Mesothelial cell of epicardium (in vitro differentiated cells): Measurements from ENCODE around the gene TAF5L. TPM values are rescaled to one million over a fixed set of nuclear protein-coding genes. Genes with fewer than 3 reads are reported as not detected.

ENCODE experiments used
- DNase-seq, 2 experiments: peaks; one replicate each; pipeline ENCODE4 v3.0.0; 2021; ENCODE audit warnings: low spot score in 2 of 2; ENCODE audit not compliant: unreplicated experiment in 2 of 2
- H3K27ac Mint-ChIP-seq: 2 replicates; pipeline ENCODE4 v1.8.0; 2021; ENCODE audit warnings: mixed read lengths
- H3K27me3 Mint-ChIP-seq: 2 replicates; pipeline ENCODE4 v1.8.0; 2021; ENCODE audit warnings: low read depth, mixed read lengths
- H3K36me3 Mint-ChIP-seq: 2 replicates; pipeline ENCODE4 v1.8.0; 2021; ENCODE audit warnings: mixed read lengths
- H3K4me1 Mint-ChIP-seq: 2 replicates; pipeline ENCODE4 v1.8.0; 2021; ENCODE audit warnings: mixed read lengths
- H3K4me3 Mint-ChIP-seq: 2 replicates; pipeline ENCODE4 v1.8.0; 2021; ENCODE audit warnings: mild to moderate bottlenecking, moderate library complexity, mixed read lengths
- H3K9me3 Mint-ChIP-seq: 2 replicates; pipeline ENCODE4 v1.8.0; 2021; ENCODE audit warnings: mixed read lengths
- CTCF ChIP-seq: fragments of 200-600 bp; sonication (generic); IDR thresholded peaks from one replicate; pipeline ENCODE4 v1.5.0; 2021; ENCODE audit warnings: antibody characterized with exemption; ENCODE audit not compliant: unreplicated experiment
- total RNA-seq: library from RNA; stranded (reverse); gene quantifications from 3 replicates; pipeline ENCODE4 v1.2.1, GENCODE V29; 2021

Gene TAF5L
- total RNA-seq, 1 donor from 2014 or later, result 20.9 TPM

DNA sequence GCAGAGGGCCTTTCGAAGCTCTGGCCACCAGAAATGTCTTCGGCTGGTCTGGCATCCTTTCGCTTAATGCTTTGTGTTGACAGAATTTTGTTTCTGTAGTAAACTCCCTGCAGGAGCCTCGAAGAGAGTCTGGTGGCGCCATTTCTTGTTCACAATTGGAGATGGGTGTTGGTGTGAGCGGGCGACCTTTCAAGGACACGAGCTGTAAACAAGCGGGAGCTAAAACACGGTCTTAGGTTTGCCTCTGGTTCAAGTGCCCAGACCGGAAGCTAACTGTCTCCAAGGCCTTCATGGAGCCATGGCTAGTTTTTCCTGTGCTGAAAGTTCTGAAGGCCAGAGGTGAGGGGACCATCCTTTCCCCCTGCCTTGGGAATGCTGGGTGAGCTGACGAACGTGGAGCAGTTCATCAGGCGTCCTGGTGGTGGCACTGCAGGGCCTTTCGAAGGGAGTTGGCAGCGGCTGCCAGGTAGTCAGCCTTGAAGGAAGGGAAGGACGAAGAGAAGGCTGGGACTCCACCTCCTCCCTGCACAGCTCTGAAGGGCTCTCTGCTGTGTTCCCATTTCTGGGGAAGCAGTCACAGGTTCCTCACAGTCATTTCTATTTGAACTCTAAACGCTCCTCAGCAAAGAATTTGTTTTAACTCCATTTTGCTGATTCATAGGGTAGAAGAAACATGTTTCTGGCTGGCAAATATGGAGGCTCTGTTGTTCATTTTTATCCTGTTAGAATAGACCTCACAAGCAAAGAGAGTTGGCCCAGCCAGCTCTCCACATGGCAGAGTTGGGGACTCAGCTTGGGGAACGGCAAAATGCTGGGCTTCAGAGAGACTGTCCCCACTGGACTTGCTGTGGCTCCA lies 35.3 kb upstream of the TAF5L start:
- TF ChIP-seq CTCF, result peak; percentile 71
- Mint-ChIP-seq H3K4me1 (peaks cover 3% of the 10 kb centered on the region), H3K36me3 (peaks cover 10% of the 10 kb centered on the region), H3K9me3 (no peaks in the 10 kb centered on the region), H3K27me3 (no peaks in the 10 kb centered on the region), H3K27ac (no peak overlapping the region), H3K4me3 (no peak overlapping the region)
- DNase-seq, result peak; percentile 57 to 85

GRCh38 chr1:229657993-229658755 lies 32.3 kb upstream of the TAF5L start:
- TF ChIP-seq CTCF, result no peak
- Mint-ChIP-seq H3K4me1 (peaks cover 3% of the 10 kb centered on the region), H3K4me3 (no peak overlapping the region), H3K27ac (no peak overlapping the region), H3K27me3 (no peaks in the 10 kb centered on the region), H3K36me3 (peaks cover 25% of the 10 kb centered on the region), H3K9me3 (no peaks in the 10 kb centered on the region)
- no peak for DNase-seq

- Mint-ChIP-seq H3K4me3 (no peak overlapping the region), H3K27me3 (no peaks in the 10 kb centered on the region)
These were observed 29.9 kb upstream of the TAF5L start for GRCh38 chr1:229655781-229656180.

GRCh38 chr1:229653420-229653819 lies 27.5 kb upstream of the TAF5L start:
- Mint-ChIP-seq H3K27ac (no peak overlapping the region), H3K27me3 (no peaks in the 10 kb centered on the region), H3K36me3 (peaks cover 29% of the 10 kb centered on the region), H3K4me1 (no peaks in the 10 kb centered on the region), H3K9me3 (no peaks in the 10 kb centered on the region), H3K4me3 (no peak overlapping the region)
- TF ChIP-seq CTCF, result no peak
- DNase-seq, result no peak

More at GRCh38 chr1:229655781-229656180, 29.9 kb upstream of the TAF5L start:
- no peaks in the 10 kb centered on the region for H3K9me3 Mint-ChIP-seq
- H3K36me3 Mint-ChIP-seq, result peaks cover 29% of the 10 kb centered on the region
- no peak for TF ChIP-seq CTCF
- H3K4me1 Mint-ChIP-seq, result no peaks in the 10 kb centered on the region
- no peak overlapping the region for H3K27ac Mint-ChIP-seq
- no peak for DNase-seq

DNA sequence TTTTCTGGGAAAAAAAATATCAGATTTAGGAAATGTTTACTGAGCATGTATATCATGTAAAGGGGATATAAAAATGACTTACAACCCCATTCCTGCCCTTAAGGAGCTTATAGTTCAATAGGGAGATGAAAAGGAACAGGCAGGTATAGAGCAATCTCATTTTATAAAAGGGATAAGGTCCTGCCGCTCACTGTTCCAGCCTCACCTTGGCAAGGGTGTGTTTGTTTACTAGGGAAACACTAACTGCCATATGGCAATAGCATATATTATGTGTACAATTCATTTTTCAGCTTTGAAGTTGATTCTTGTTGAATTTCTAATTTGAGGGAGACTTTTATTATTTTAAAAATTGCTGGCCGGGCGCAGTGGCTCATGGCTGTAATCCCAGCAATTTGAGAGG lies 25.6 kb upstream of the TAF5L start:
- Mint-ChIP-seq H3K4me3 (no peak overlapping the region), H3K4me1 (no peaks in the 10 kb centered on the region), H3K9me3 (no peaks in the 10 kb centered on the region), H3K27me3 (no peaks in the 10 kb centered on the region), H3K36me3 (peaks cover 32% of the 10 kb centered on the region), H3K27ac (no peak overlapping the region)
- no peak for DNase-seq
- TF ChIP-seq CTCF, result no peak
